Tibial nerve (tissue), 4 donors: ENCODE measurements around the gene ARMC3.

ENCODE experiments used
- CTCF ChIP-seq, 5 experiments: fragments of 200-600 bp in 3 of 5; fragments of 450-650 bp in 2 of 5; sonication (generic) in 3 of 5; IDR thresholded peaks; one replicate each; pipeline ENCODE4 v1.5.1; 2016 to 2019; ENCODE audit warnings: antibody characterized with exemption in 5 of 5, mild to moderate bottlenecking in 3 of 5, moderate library complexity in 2 of 5
- EP300 ChIP-seq, 2 donors: sonication (generic); formaldehyde crosslinking; IDR thresholded peaks; one replicate each; pipeline ENCODE4 v1.6.1; 2017; ENCODE audit warnings: antibody characterized with exemption in 2 of 2, mild to moderate bottlenecking in 1 of 2
- POLR2A ChIP-seq, 2 donors: fragments of 450-650 bp; IDR thresholded peaks; one replicate each; pipeline ENCODE4 v1.6.1; 2017; ENCODE audit warnings: antibody characterized with exemption in 2 of 2, mild to moderate bottlenecking in 2 of 2, moderate library complexity in 2 of 2

GRCh38 chr10:23070913-23071218 lies 143.0 kb downstream of the ARMC3 start:
- no peak for TF ChIP-seq CTCF (IDR thresholded peaks at IDR 0.05)
- no peak for TF ChIP-seq EP300 (IDR thresholded peaks at IDR 0.05)
- no peak for TF ChIP-seq POLR2A (IDR thresholded peaks at IDR 0.05)
